Right lobe of liver (tissue), 6 donors: ENCODE data around the gene COL4A3. TPM values are rescaled to one million over a fixed set of nuclear protein-coding genes. Genes with fewer than 3 reads are reported as not detected.

Experiments
- ATAC-seq, 4 donors: fragments of 200-7000 bp; cut with Tn5 transposase; one replicate each; pipeline ENCODE4 v1.9.1; 2020; ENCODE audit warnings: mild to moderate bottlenecking in 4 of 4, moderate library complexity in 4 of 4
- DNase-seq, 3 donors: peaks; one replicate each; pipeline ENCODE4 v3.0.0-alpha.2; 2020
- H3K27ac ChIP-seq, 3 donors: fragments of 200-600 bp; one replicate each; pipeline ENCODE4 v1.8.0; 2022
- H3K27me3 ChIP-seq, 2 donors: fragments of 200-600 bp; one replicate each; pipeline ENCODE4 v1.8.0; 2022
- H3K36me3 ChIP-seq, 4 donors: fragments of 200-600 bp; sonication (generic) in 1 of 4; one replicate each; pipeline versions ENCODE4 v1.5.1 to v1.8.0; 2017 to 2022; ENCODE audit warnings: control low read depth in 1 of 4
- H3K4me1 ChIP-seq, 4 donors: fragments of 200-600 bp; sonication (generic) in 1 of 4; one replicate each; pipeline versions ENCODE4 v1.5.1 to v1.8.0; 2017 to 2022; ENCODE audit warnings: control low read depth in 1 of 4
- H3K4me3 ChIP-seq, 3 donors: fragments of 200-600 bp; one replicate each; pipeline ENCODE4 v1.8.0; 2022
- H3K9me3 ChIP-seq, 4 donors: fragments of 200-600 bp; sonication (generic) in 1 of 4; one replicate each; pipeline versions ENCODE4 v1.5.1 to v1.8.0; 2017 to 2022; ENCODE audit warnings: control low read depth in 1 of 4
- CTCF ChIP-seq, 4 donors: fragments of 200-600 bp in 3 of 4; fragments of 450-650 bp in 1 of 4; IDR thresholded peaks; one replicate each; pipeline versions ENCODE4 v1.5.1 to v1.8.0; 2016 to 2022; ENCODE audit warnings: antibody characterized with exemption in 4 of 4, mild to moderate bottlenecking in 2 of 4
- POLR2A ChIP-seq: fragments of 450-650 bp; IDR thresholded peaks from one replicate; pipeline ENCODE4 v1.6.1; 2017; ENCODE audit warnings: antibody characterized with exemption, mild to moderate bottlenecking
- WGBS: methylation state at CpG from one replicate; pipeline ENCODE4 v1.1.6; 2018; ENCODE audit warnings: low coverage, low lambda C conversion rate; ENCODE audit not compliant: insufficient coverage; ENCODE audit errors: missing lambda C conversion rate; 5-methylcytosine and 5-hydroxymethylcytosine counted together
- intact Hi-C, 2 donors: fragments of 100-400 bp; cut with DNase I; formaldehyde crosslinking; loops; one replicate each; pipeline versions ENCODE4 v1.11.2 to v1.14.1; 2022
- total RNA-seq, 6 experiments: library from RNA; depleted of rRNA in 2 of 6; stranded (reverse); fragments of >200 nt in 2 of 6; fragmentation: NEBNext Ultra II Directional in 3 of 6; extraction: Animal tissue kit (Norgen Biotek cat#: 25700) in 3 of 6; gene quantifications; one replicate each; pipeline versions ENCODE4 v1.1.0 to v1.2.4, GENCODE V29; 2016 to 2023
- donor health status: DM: no; HTN: yes; CAD: no.
- donor health status: DM: no; HTN: no; CAD: no.
- donor health status: DM: no; HTN: no; CAD: no.
- donor health status: DM: no; HTN: yes; CAD: no.
- donor health status: DM: no; HTN: yes; CAD: no.

Gene COL4A3
- total RNA-seq, 6 experiments from 2014 or later, result 0.12 to 1.6 (median 0.73) TPM

GRCh38 chr2:227324642-227324994 lies 160.2 kb downstream of the COL4A3 start:
- ATAC-seq, result peak; percentile 13 to 31 (median 22)
- WGBS, result 10% methylated on average over 6 of the region's 6 CpGs
- H3K36me3 ChIP-seq, result peaks cover 0 to 5% (median 2%) of the 10 kb centered on the region in 4 donors
- H3K27ac ChIP-seq, result peak overlapping the region; percentile 90 to 95 (median 92)
- peak overlapping the region; percentile 89 to 96 (median 95) for H3K4me3 ChIP-seq
- no peaks in the 10 kb centered on the region for H3K27me3 ChIP-seq
- no peak for DNase-seq
- intact Hi-C loops, result no loop called here
- H3K9me3 ChIP-seq, result no peaks in the 10 kb centered on the region
- H3K4me1 ChIP-seq, result peaks cover 0 to 8% (median 4%) of the 10 kb centered on the region in 4 donors
- TF ChIP-seq CTCF (IDR thresholded peaks at IDR 0.05) (no peak), POLR2A (no peak)

- TF ChIP-seq POLR2A, result peak; percentile 84
- peak in 3 of 4 donors; percentile 2 to 23 (median 23) for TF ChIP-seq CTCF (IDR thresholded peaks at IDR 0.05)
- Histone ChIP-seq H3K4me3 (peak within 1 kb of the TSS; percentile 89 to 96 (median 95)), H3K27ac (peak within 1 kb of the TSS; percentile 90 to 95 (median 92)), H3K4me1 (peaks cover 0 to 8% (median 4%) of the 10 kb centered on the region in 4 donors), H3K27me3 (no peaks in the 10 kb centered on the region), H3K36me3 (peaks cover 0 to 7% (median 2%) of the 10 kb centered on the region in 4 donors), H3K9me3 (no peaks in the 10 kb centered on the region)
- ATAC-seq (peak; percentile 99 to 100 (median 99)), DNase-seq (peak; percentile 93 to 96 (median 95))
- intact Hi-C loops, result no loop called here
- 2% methylated on average over 14 of the region's 67 CpGs for WGBS
These were observed 160.8 kb downstream of the COL4A3 start, which contains the start of gene MFF for GRCh38 chr2:227324995-227325838. TSS of gene MFF (plus strand) at chr2:227325251. CDS start at chr2:227330666, 5,415 bp downstream.

GRCh38 chr2:227325839-227326195 lies 161.4 kb downstream of the COL4A3 start:
- Histone ChIP-seq H3K4me1 (peaks cover 0 to 8% (median 4%) of the 10 kb centered on the region in 4 donors), H3K27ac (peak overlapping the region; percentile 90 to 95 (median 92)), H3K9me3 (no peaks in the 10 kb centered on the region), H3K4me3 (peak overlapping the region; percentile 89 to 96 (median 95)), H3K36me3 (peaks cover 0 to 13% (median 2%) of the 10 kb centered on the region in 4 donors), H3K27me3 (no peaks in the 10 kb centered on the region)
- ATAC-seq, result peak; percentile 35 to 47 (median 41)
- under 1% methylated on average over 13 of the region's 13 CpGs for WGBS
- no peak for TF ChIP-seq POLR2A
- TF ChIP-seq CTCF (IDR thresholded peaks at IDR 0.05), result no peak
- intact Hi-C loops, result no loop called here
- DNase-seq, result peak; percentile 47 to 64 (median 51)

GRCh38 chr2:227326783-227327182 lies 162.4 kb downstream of the COL4A3 start:
- Histone ChIP-seq H3K36me3 (peaks cover 0 to 14% (median 2%) of the 10 kb centered on the region in 4 donors), H3K4me1 (peaks cover 0 to 8% (median 4%) of the 10 kb centered on the region in 4 donors), H3K9me3 (no peaks in the 10 kb centered on the region), H3K27me3 (no peaks in the 10 kb centered on the region), H3K4me3 (no peak overlapping the region), H3K27ac (no peak overlapping the region)
- intact Hi-C loops, result no loop called here
- 90% methylated on average over 6 of the region's 6 CpGs for WGBS
- TF ChIP-seq CTCF (IDR thresholded peaks at IDR 0.05) (no peak), POLR2A (no peak)
- ATAC-seq (no peak), DNase-seq (no peak)
